GM19025 (cell line): ENCODE data around the gene C4orf54.

Source experiments
- ATAC-seq: cut with Tn5 transposase; IDR thresholded peaks from one replicate; pipeline ENCODE4 v1.9.1; 2021; ENCODE audit warnings: mild to moderate bottlenecking, low read depth, moderate library complexity; ENCODE audit not compliant: unreplicated experiment

The C4orf54 gene

GRCh38 chr4:99652596-99653436 is 4.8 kb downstream of the C4orf54 start:
- no peak for ATAC-seq

- ATAC-seq = no peak
Observed at GRCh38 chr4:99651811-99652485, 5.7 kb downstream of the C4orf54 start.

- no peak for ATAC-seq
Observed at GRCh38 chr4:99651016-99651769, 6.4 kb downstream of the C4orf54 start.

- no peak for ATAC-seq
Observed at GRCh38 chr4:99649778-99650177, 7.8 kb downstream of the C4orf54 start.

GRCh38 chr4:99649208-99649607 is 8.4 kb downstream of the C4orf54 start:
- no peak for ATAC-seq

GRCh38 chr4:99648321-99648720 is 9.3 kb downstream of the C4orf54 start:
- no peak for ATAC-seq

GRCh38 chr4:99647071-99647470 is 10.6 kb downstream of the C4orf54 start:
- no peak for ATAC-seq

GRCh38 chr4:99645638-99646037 is 12.0 kb downstream of the C4orf54 start:
- no peak for ATAC-seq

GRCh38 chr4:99645036-99645435 is 12.6 kb downstream of the C4orf54 start:
- no peak for ATAC-seq

GRCh38 chr4:99644453-99644852 is 13.2 kb downstream of the C4orf54 start:
- no peak for ATAC-seq

- ATAC-seq = no peak
Observed at GRCh38 chr4:99642725-99643489, 14.7 kb downstream of the C4orf54 start.

GRCh38 chr4:99640676-99641075 is 17.0 kb downstream of the C4orf54 start:
- no peak for ATAC-seq

- ATAC-seq = no peak
Observed at GRCh38 chr4:99637174-99637573, 20.5 kb downstream of the C4orf54 start.

- ATAC-seq = no peak
Observed at GRCh38 chr4:99636422-99636821, 21.2 kb downstream of the C4orf54 start.

GRCh38 chr4:99635601-99636000 is 22.0 kb downstream of the C4orf54 start:
- ATAC-seq = no peak

GRCh38 chr4:99634742-99635360 is 22.8 kb downstream of the C4orf54 start:
- no peak for ATAC-seq

GRCh38 chr4:99633772-99634171 is 23.9 kb downstream of the C4orf54 start:
- ATAC-seq = no peak

GRCh38 chr4:99630857-99631360 is 26.7 kb downstream of the C4orf54 start:
- ATAC-seq = no peak

GRCh38 chr4:99629962-99630554 is 27.6 kb downstream of the C4orf54 start:
- no peak for ATAC-seq
